Endodermal cell (in vitro differentiated cells): ENCODE results near the gene RAB39A. TPM values are rescaled to one million over a fixed set of nuclear protein-coding genes. Genes with fewer than 3 reads are reported as not detected.
"Not testable (repeated sequence)": the region's sequence is repeated elsewhere in the genome, so short reads cannot be mapped to it uniquely, and the experiment has no call there.

Experiments
- DNase-seq: peaks from one replicate; pipeline ENCODE4 v3.0.0-alpha.2; 2017
- H3K27ac ChIP-seq: 2 replicates; pipeline ENCODE4 v1.5.1; 2013; ENCODE audit warnings: mild to moderate bottlenecking, low read depth, low read length, moderate library complexity
- H3K27me3 ChIP-seq: 2 replicates; pipeline ENCODE4 v1.6.1; 2013; ENCODE audit warnings: mild to moderate bottlenecking, low read length, moderate library complexity; ENCODE audit not compliant: insufficient read depth, control insufficient read depth, poor library complexity, severe bottlenecking
- H3K36me3 ChIP-seq: 2 replicates; pipeline ENCODE4 v1.7.0; 2013; ENCODE audit warnings: mild to moderate bottlenecking, low read length, moderate library complexity; ENCODE audit not compliant: control insufficient read depth, insufficient read depth
- H3K4me1 ChIP-seq: one replicate; pipeline ENCODE4 v1.7.0; 2013; ENCODE audit warnings: low read length; ENCODE audit not compliant: control insufficient read depth, insufficient read depth
- H3K4me3 ChIP-seq: 2 replicates; pipeline ENCODE4 v1.5.1; 2013; ENCODE audit warnings: mild to moderate bottlenecking, low read length, moderate library complexity
- H3K9ac ChIP-seq: 2 replicates; pipeline ENCODE4 v1.6.1; 2013; ENCODE audit warnings: mild to moderate bottlenecking, low read length, moderate library complexity; ENCODE audit not compliant: poor library complexity, severe bottlenecking; ENCODE audit errors: extremely low read depth
- H3K9me3 ChIP-seq: 2 replicates; pipeline ENCODE4 v1.6.1; 2013; ENCODE audit warnings: mild to moderate bottlenecking, low read length, moderate library complexity; ENCODE audit not compliant: control insufficient read depth
- H3K27ac Mint-ChIP-seq: 2 replicates; pipeline ENCODE4 v1.8.0; 2020; ENCODE audit warnings: mixed read lengths
- H3K27me3 Mint-ChIP-seq: 2 replicates; pipeline ENCODE4 v1.8.0; 2021; ENCODE audit warnings: mild to moderate bottlenecking, mixed read lengths; ENCODE audit not compliant: insufficient read depth
- H3K36me3 Mint-ChIP-seq: 2 replicates; pipeline ENCODE4 v1.8.0; 2020; ENCODE audit warnings: low read depth, mixed read lengths
- H3K4me1 Mint-ChIP-seq: 2 replicates; pipeline ENCODE4 v1.8.0; 2020; ENCODE audit warnings: mixed read lengths
- H3K4me3 Mint-ChIP-seq: 2 replicates; pipeline ENCODE4 v1.8.0; 2020; ENCODE audit warnings: mild to moderate bottlenecking, moderate library complexity, mixed read lengths
- H3K9me3 Mint-ChIP-seq: 2 replicates; pipeline ENCODE4 v1.8.0; 2020; ENCODE audit warnings: mild to moderate bottlenecking, mixed read lengths
- CTCF ChIP-seq: fragments of 200-600 bp; sonication (generic); conservative IDR thresholded peaks from 2 replicates; pipeline ENCODE4 v1.5.0; 2021; ENCODE audit warnings: antibody characterized with exemption, mild to moderate bottlenecking
- WGBS, 2 experiments: methylation state at CpG; one replicate each; pipeline versions ENCODE4 v1.1.5 to v1.1.7; 2013; ENCODE audit warnings: missing lambda C conversion rate in 2 of 2, mixed read lengths in 1 of 2; ENCODE audit not compliant: insufficient coverage in 1 of 2, insufficient read length in 1 of 2; 5-methylcytosine and 5-hydroxymethylcytosine counted together
- long read RNA-seq, 4 experiments: library from polyadenylated mRNA in 2 of 4; library from RNA in 1 of 4; library from capped mRNA in 1 of 4; stranded (forward) in 3 of 4; unstranded in 1 of 4; transcript quantifications; one replicate each; pipeline ENCODE4 v2.0.0, GENCODE V29; 2020 to 2021; ENCODE audit warnings: inconsistent platforms in 1 of 4
- polyA plus RNA-seq, 2 experiments: library from polyadenylated mRNA; stranded (reverse); fragments of 50-300 nt; gene quantifications; one replicate each; pipeline ENCODE4 v1.2.3, GENCODE V29; 2013
- total RNA-seq, 2 donors: library from RNA; stranded (reverse); fragmentation: NEBNext Ultra II Directional in 1 of 2; extraction: Animal tissue kit (Norgen Biotek cat#: 25700) in 1 of 2; gene quantifications; 2 replicates in 1 of 2; 3 replicates in 1 of 2; pipeline ENCODE4 v1.2.1, GENCODE V29; 2021

The RAB39A gene
- 1 to 10 TPM; 4.8 to 7.5 TPM for total RNA-seq
- polyA plus RNA-seq (2013, experiment 1 of 2) = 3.7 TPM
- polyA plus RNA-seq (2013, experiment 2 of 2) = 4.2 TPM
- long read RNA-seq, experiment 1 = 0 reads
- long read RNA-seq, experiment 2, partial matches to known transcripts = 0 of 4 reads
- long read RNA-seq, experiment 2, other reads (novel, unspliced or antisense) = 2 of 4 reads
- long read RNA-seq, experiment 3, transcript RAB39A-201 (2 exons, 1,830 nt) = major isoform, 6 of 6 reads
- long read RNA-seq, experiment 3, partial matches to known transcripts = 0 of 6 reads
- long read RNA-seq, experiment 3, other reads (novel, unspliced or antisense) = 0 of 6 reads
- long read RNA-seq, experiment 4 = 0 reads

- Histone ChIP-seq H3K27me3 (peaks cover 3% of the 10 kb centered on the region), H3K27ac (no peak within 1 kb of the TSS), H3K36me3 (no peaks in the 10 kb centered on the region), H3K9ac (peak within 1 kb of the TSS; percentile 68), H3K4me1 (peaks cover 2% of the 10 kb centered on the region), H3K9me3 (no peaks in the 10 kb centered on the region), H3K4me3 (peak within 1 kb of the TSS; percentile 96)
- 0 to 1% methylated on average over 24 to 59 of the region's 61 CpGs for WGBS, 2 experiments
- Mint-ChIP-seq H3K36me3 (no peaks in the 10 kb centered on the region), H3K27me3 (peaks cover 15% of the 10 kb centered on the region), H3K9me3 (no peaks in the 10 kb centered on the region), H3K4me1 (peaks cover 7% of the 10 kb centered on the region), H3K27ac (peak within 1 kb of the TSS; percentile 93), H3K4me3 (peak within 1 kb of the TSS; percentile 98)
- DNase-seq = peak; percentile 100
- no peak for TF ChIP-seq CTCF
Measured at GRCh38 chr11:107928046-107928766, at the start of gene RAB39A. Gene RAB39A, plus strand, starts transcription at chr11:107928448. Its CDS starts 121 bp downstream, at chr11:107928569.

- H3K27ac ChIP-seq, H3K4me3 Mint-ChIP-seq, H3K27me3 ChIP-seq, H3K4me1 Mint-ChIP-seq, H3K27ac Mint-ChIP-seq, H3K9ac ChIP-seq, H3K36me3 Mint-ChIP-seq, H3K9me3 ChIP-seq, H3K36me3 ChIP-seq, H3K4me1 ChIP-seq, H3K27me3 Mint-ChIP-seq: not testable (repeated sequence)
- 93 to 100% methylated on average over 2 to 9 of the region's 9 CpGs for WGBS, 2 experiments
- H3K4me3 ChIP-seq = peak overlapping the region; percentile 62
- DNase-seq = peak; percentile 56
- TF ChIP-seq CTCF = peak; percentile 36
- peaks cover 11% of the 10 kb centered on the region for H3K9me3 Mint-ChIP-seq
Measured at GRCh38 chr11:107881471-107881870, 46.8 kb upstream of the RAB39A start.

- Mint-ChIP-seq H3K27me3 (no peaks in the 10 kb centered on the region), H3K36me3 (peaks cover 2% of the 10 kb centered on the region), H3K4me3 (no peak overlapping the region), H3K4me1 (peaks cover 5% of the 10 kb centered on the region), H3K27ac (no peak overlapping the region), H3K9me3 (peaks cover 11% of the 10 kb centered on the region)
- Histone ChIP-seq H3K9me3 (no peaks in the 10 kb centered on the region), H3K4me1 (no peaks in the 10 kb centered on the region), H3K4me3 (peak overlapping the region; percentile 62), H3K36me3 (no peaks in the 10 kb centered on the region), H3K27me3 (no peaks in the 10 kb centered on the region), H3K9ac (no peak overlapping the region), H3K27ac (no peak overlapping the region)
- DNase-seq = no peak
- no peak for TF ChIP-seq CTCF
- WGBS, 2 experiments = 93 to 100% methylated on average over 2 to 3 of the region's 3 CpGs
Measured at GRCh38 chr11:107882095-107882820, 46.0 kb upstream of the RAB39A start.
